Neural progenitor cell (in vitro differentiated cells): ENCODE data around the gene RNFT2. TPM values are rescaled to one million over a fixed set of nuclear protein-coding genes. Genes with fewer than 3 reads are reported as not detected.

Source experiments
- DNase-seq: peaks from one replicate; pipeline ENCODE4 v3.0.0-alpha.2; 2016; ENCODE audit warnings: low spot score
- H2AFZ ChIP-seq: fragments of 200-600 bp; sonication (generic); replicated peaks from 2 replicates; pipeline ENCODE4 v1.6.1; 2016; ENCODE audit warnings: antibody characterized with exemption
- H3F3A ChIP-seq: fragments of 200-600 bp; sonication (generic); 2 replicates; pipeline ENCODE4 v1.6.1; 2016; ENCODE audit warnings: antibody characterized with exemption, low read depth
- H3K27ac ChIP-seq: fragments of 200-600 bp; sonication (generic); 2 replicates; pipeline ENCODE4 v1.5.1; 2016; ENCODE audit warnings: mild to moderate bottlenecking
- H3K27me3 ChIP-seq: fragments of 200-600 bp; sonication (generic); 2 replicates; pipeline ENCODE4 v1.6.1; 2016; ENCODE audit warnings: mild to moderate bottlenecking, moderate library complexity
- H3K36me3 ChIP-seq: fragments of 200-600 bp; sonication (generic); 2 replicates; pipeline ENCODE4 v1.5.1; 2016
- H3K4me1 ChIP-seq: fragments of 200-600 bp; sonication (generic); 2 replicates; pipeline ENCODE4 v1.6.1; 2016; ENCODE audit warnings: mixed run types
- H3K4me2 ChIP-seq: fragments of 200-600 bp; sonication (generic); 2 replicates; pipeline ENCODE4 v1.6.1; 2016
- H3K4me3 ChIP-seq: fragments of 200-600 bp; sonication (generic); 2 replicates; pipeline ENCODE4 v1.5.1; 2016
- H3K79me2 ChIP-seq: fragments of 200-600 bp; sonication (generic); 2 replicates; pipeline ENCODE4 v1.6.1; 2016; ENCODE audit warnings: low read depth
- H3K9ac ChIP-seq: fragments of 200-600 bp; sonication (generic); 2 replicates; pipeline ENCODE4 v1.6.1; 2016
- H3K9me3 ChIP-seq: fragments of 200-600 bp; sonication (generic); 2 replicates; pipeline ENCODE4 v1.5.1; 2016; ENCODE audit warnings: low read depth
- H4K20me1 ChIP-seq: fragments of 200-600 bp; sonication (generic); 2 replicates; pipeline ENCODE4 v1.6.1; 2016; ENCODE audit warnings: low read depth
- H3K27ac Mint-ChIP-seq: 3 replicates; pipeline ENCODE4 v1.8.0; 2021; ENCODE audit warnings: mixed read lengths
- H3K27me3 Mint-ChIP-seq: 2 replicates; pipeline ENCODE4 v1.8.0; 2022; ENCODE audit warnings: low read depth, mild to moderate bottlenecking, inconsistent platforms, moderate library complexity, mixed read lengths; ENCODE audit not compliant: insufficient read depth
- H3K36me3 Mint-ChIP-seq: 3 replicates; pipeline ENCODE4 v1.8.0; 2021; ENCODE audit warnings: mixed read lengths
- H3K4me1 Mint-ChIP-seq: 3 replicates; pipeline ENCODE4 v1.8.0; 2021; ENCODE audit warnings: mixed read lengths
- H3K4me3 Mint-ChIP-seq: 3 replicates; pipeline ENCODE4 v1.8.0; 2021; ENCODE audit warnings: mild to moderate bottlenecking, moderate library complexity, mixed read lengths
- H3K9me3 Mint-ChIP-seq: 3 replicates; pipeline ENCODE4 v1.8.0; 2020; ENCODE audit warnings: mixed read lengths
- CTCF ChIP-seq: fragments of 200-600 bp; sonication (generic); IDR thresholded peaks from 2 replicates; pipeline ENCODE4 v1.5.1; 2017; ENCODE audit warnings: antibody characterized with exemption, mild to moderate bottlenecking
- EZH2 ChIP-seq: fragments of 200-600 bp; sonication (generic); IDR thresholded peaks from 2 replicates; pipeline ENCODE4 v1.6.1; 2017; ENCODE audit warnings: antibody characterized with exemption, mild to moderate bottlenecking, moderate library complexity
- EZH2phosphoT487 ChIP-seq: fragments of 200-600 bp; sonication (generic); IDR thresholded peaks from 2 replicates; pipeline ENCODE4 v1.6.1; 2017; ENCODE audit warnings: antibody characterized with exemption
- total RNA-seq: library from RNA; depleted of rRNA; stranded (reverse); fragments of >200 nt; gene quantifications from 2 replicates; pipeline ENCODE4 v1.2.3, GENCODE V29; 2015; ENCODE audit warnings: low replicate concordance

Gene RNFT2
- total RNA-seq, 1 donor from 2014 or later, result 26.9 TPM

- Histone ChIP-seq H3K4me2 (no peak overlapping the region), H3K4me3 (no peak overlapping the region), H3K27me3 (no peaks in the 10 kb centered on the region), H3K4me1 (no peaks in the 10 kb centered on the region), H2AFZ (no peak overlapping the region), H3K9ac (no peak overlapping the region), H4K20me1 (peaks cover 53% of the 10 kb centered on the region), H3K9me3 (no peaks in the 10 kb centered on the region), H3K79me2 (peaks cover 71% of the 10 kb centered on the region), H3K36me3 (no peaks in the 10 kb centered on the region), H3K27ac (no peak overlapping the region), H3F3A (no peaks in the 10 kb centered on the region)
- peaks cover 19% of the 10 kb centered on the region for H3K4me1 Mint-ChIP-seq
- TF ChIP-seq EZH2 (no peak), EZH2phosphoT487 (no peak), CTCF (no peak)
- DNase-seq, result no peak
- no peaks in the 10 kb centered on the region for H3K27me3 Mint-ChIP-seq
- H3K36me3 Mint-ChIP-seq, result peaks cover 6% of the 10 kb centered on the region
- H3K27ac Mint-ChIP-seq, result no peak overlapping the region
- no peak overlapping the region for H3K4me3 Mint-ChIP-seq
- H3K9me3 Mint-ChIP-seq, result no peaks in the 10 kb centered on the region
Observed at GRCh38 chr12:116726694-116727093, 11.4 kb upstream of the RNFT2 start.

GRCh38 chr12:116727261-116727660 is 10.9 kb upstream of the RNFT2 start:
- DNase-seq, result no peak
- peaks cover 75% of the 10 kb centered on the region for H3K79me2 ChIP-seq
- H3K36me3 Mint-ChIP-seq, result peaks cover 6% of the 10 kb centered on the region
- peaks cover 13% of the 10 kb centered on the region for H3K4me1 Mint-ChIP-seq
- H4K20me1 ChIP-seq, result peaks cover 53% of the 10 kb centered on the region
- no peaks in the 10 kb centered on the region for H3K9me3 ChIP-seq
- no peak overlapping the region for H3K9ac ChIP-seq
- H3K9me3 Mint-ChIP-seq, result no peaks in the 10 kb centered on the region
- no peak for TF ChIP-seq EZH2phosphoT487
- no peak for TF ChIP-seq CTCF
- no peak for TF ChIP-seq EZH2
- no peak overlapping the region for H3K27ac Mint-ChIP-seq
- H3K27ac ChIP-seq, result no peak overlapping the region
- H3K36me3 ChIP-seq, result no peaks in the 10 kb centered on the region
- no peaks in the 10 kb centered on the region for H3K4me1 ChIP-seq
- no peaks in the 10 kb centered on the region for H3K27me3 Mint-ChIP-seq
- no peaks in the 10 kb centered on the region for H3K27me3 ChIP-seq
- H3K4me3 Mint-ChIP-seq, result no peak overlapping the region
- no peak overlapping the region for H3K4me2 ChIP-seq
- H2AFZ ChIP-seq, result no peak overlapping the region
- no peaks in the 10 kb centered on the region for H3F3A ChIP-seq
- no peak overlapping the region for H3K4me3 ChIP-seq

- Histone ChIP-seq H3K9me3 (no peaks in the 10 kb centered on the region), H3K4me3 (no peak overlapping the region), H4K20me1 (peaks cover 50% of the 10 kb centered on the region), H3F3A (no peaks in the 10 kb centered on the region), H3K79me2 (peaks cover 78% of the 10 kb centered on the region), H3K27ac (no peak overlapping the region), H3K4me1 (no peaks in the 10 kb centered on the region), H3K27me3 (no peaks in the 10 kb centered on the region), H2AFZ (no peak overlapping the region), H3K36me3 (no peaks in the 10 kb centered on the region), H3K9ac (no peak overlapping the region), H3K4me2 (no peak overlapping the region)
- Mint-ChIP-seq H3K9me3 (no peaks in the 10 kb centered on the region), H3K4me1 (peaks cover 8% of the 10 kb centered on the region), H3K27me3 (no peaks in the 10 kb centered on the region), H3K36me3 (peaks cover 4% of the 10 kb centered on the region), H3K4me3 (no peak overlapping the region), H3K27ac (no peak overlapping the region)
- DNase-seq, result no peak
- TF ChIP-seq CTCF (no peak), EZH2phosphoT487 (no peak), EZH2 (no peak)
Observed at GRCh38 chr12:116727891-116728290, 10.2 kb upstream of the RNFT2 start.

GRCh38 chr12:116731801-116732200 is 6.3 kb upstream of the RNFT2 start:
- H3K9me3 ChIP-seq, result no peaks in the 10 kb centered on the region
- H3K9ac ChIP-seq, result no peak overlapping the region
- no peak for DNase-seq
- no peaks in the 10 kb centered on the region for H3K36me3 ChIP-seq
- peaks cover 5% of the 10 kb centered on the region for H3K4me1 ChIP-seq
- H3K4me3 Mint-ChIP-seq, result no peak overlapping the region
- no peaks in the 10 kb centered on the region for H3F3A ChIP-seq
- H3K27ac Mint-ChIP-seq, result no peak overlapping the region
- H3K79me2 ChIP-seq, result peaks cover 82% of the 10 kb centered on the region
- H3K9me3 Mint-ChIP-seq, result no peaks in the 10 kb centered on the region
- peaks cover 42% of the 10 kb centered on the region for H4K20me1 ChIP-seq
- no peak overlapping the region for H3K4me2 ChIP-seq
- H3K27me3 ChIP-seq, result no peaks in the 10 kb centered on the region
- no peak overlapping the region for H3K4me3 ChIP-seq
- TF ChIP-seq CTCF, result no peak
- TF ChIP-seq EZH2, result no peak
- no peak for TF ChIP-seq EZH2phosphoT487
- H2AFZ ChIP-seq, result no peak overlapping the region
- peaks cover 13% of the 10 kb centered on the region for H3K4me1 Mint-ChIP-seq
- H3K36me3 Mint-ChIP-seq, result peaks cover 7% of the 10 kb centered on the region
- no peaks in the 10 kb centered on the region for H3K27me3 Mint-ChIP-seq
- H3K27ac ChIP-seq, result no peak overlapping the region
